RKO (cell line): Measurements from ENCODE around the gene RPS6KL1.

Experiments
- DNase-seq: peaks from one replicate; pipeline ENCODE4 v3.0.0-alpha.2; 2016; ENCODE audit warnings: low spot score

The RPS6KL1 gene, protein sequence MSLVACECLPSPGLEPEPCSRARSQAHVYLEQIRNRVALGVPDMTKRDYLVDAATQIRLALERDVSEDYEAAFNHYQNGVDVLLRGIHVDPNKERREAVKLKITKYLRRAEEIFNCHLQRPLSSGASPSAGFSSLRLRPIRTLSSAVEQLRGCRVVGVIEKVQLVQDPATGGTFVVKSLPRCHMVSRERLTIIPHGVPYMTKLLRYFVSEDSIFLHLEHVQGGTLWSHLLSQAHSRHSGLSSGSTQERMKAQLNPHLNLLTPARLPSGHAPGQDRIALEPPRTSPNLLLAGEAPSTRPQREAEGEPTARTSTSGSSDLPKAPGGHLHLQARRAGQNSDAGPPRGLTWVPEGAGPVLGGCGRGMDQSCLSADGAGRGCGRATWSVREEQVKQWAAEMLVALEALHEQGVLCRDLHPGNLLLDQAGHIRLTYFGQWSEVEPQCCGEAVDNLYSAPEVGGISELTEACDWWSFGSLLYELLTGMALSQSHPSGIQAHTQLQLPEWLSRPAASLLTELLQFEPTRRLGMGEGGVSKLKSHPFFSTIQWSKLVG

DNA sequence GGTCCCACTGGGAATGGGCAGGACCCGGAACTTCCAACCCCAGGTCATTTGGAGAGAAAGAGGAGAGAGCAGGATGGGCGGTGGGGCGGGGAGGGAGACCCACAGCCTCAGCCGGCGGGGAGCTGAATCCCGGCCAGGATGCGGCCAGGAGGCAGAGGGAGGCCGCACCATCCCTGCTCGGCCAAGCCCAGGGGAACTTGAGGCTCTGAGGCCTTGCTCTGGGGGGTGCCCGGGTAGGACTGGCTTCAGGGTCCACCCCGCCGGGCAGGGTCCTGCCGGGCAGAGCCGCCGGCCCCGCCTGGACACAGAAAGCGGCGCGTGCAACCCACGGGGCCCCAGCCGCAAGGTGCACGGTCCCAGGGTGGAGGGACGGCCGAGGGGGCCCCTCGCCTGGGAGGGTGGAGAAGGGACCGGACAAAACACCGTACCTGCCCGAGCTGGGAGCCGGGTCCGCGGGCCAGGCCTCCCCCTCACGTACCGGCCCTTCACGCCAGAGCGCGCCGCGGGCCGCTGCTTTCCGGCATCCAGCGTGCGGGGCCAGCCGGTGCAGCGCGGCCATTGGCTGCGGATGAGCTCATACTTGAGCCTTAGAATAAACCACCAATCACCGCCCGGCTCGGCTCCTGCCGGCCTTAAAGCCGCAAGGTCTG lies at the start of gene RPS6KL1:
TSS of gene RPS6KL1 (minus strand) at position 509 of the 650 bp plus-strand sequence. CDS start 1,719 bp downstream, outside the sequence.
- DNase-seq, result peak; percentile 91

DNA sequence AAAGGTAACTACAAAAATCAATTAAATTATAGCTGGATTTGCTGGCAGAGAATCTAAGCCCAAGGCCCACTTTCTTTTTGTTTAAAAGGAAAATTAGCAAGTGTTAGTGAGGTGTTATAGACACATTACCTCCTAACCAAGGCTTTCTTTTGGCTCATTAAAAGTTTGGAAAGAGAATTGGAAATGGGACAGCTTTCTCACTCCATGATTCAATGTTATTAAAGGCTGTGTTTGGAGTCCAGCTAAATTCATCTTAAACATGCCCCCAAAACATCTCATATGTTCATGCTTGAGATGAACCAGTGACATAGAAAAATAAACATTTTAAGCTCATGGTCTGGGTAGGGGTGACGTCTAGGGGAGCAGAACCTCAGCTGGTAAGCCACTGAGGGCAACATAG lies 45.8 kb upstream of the RPS6KL1 start:
- DNase-seq, result no peak

DNA sequence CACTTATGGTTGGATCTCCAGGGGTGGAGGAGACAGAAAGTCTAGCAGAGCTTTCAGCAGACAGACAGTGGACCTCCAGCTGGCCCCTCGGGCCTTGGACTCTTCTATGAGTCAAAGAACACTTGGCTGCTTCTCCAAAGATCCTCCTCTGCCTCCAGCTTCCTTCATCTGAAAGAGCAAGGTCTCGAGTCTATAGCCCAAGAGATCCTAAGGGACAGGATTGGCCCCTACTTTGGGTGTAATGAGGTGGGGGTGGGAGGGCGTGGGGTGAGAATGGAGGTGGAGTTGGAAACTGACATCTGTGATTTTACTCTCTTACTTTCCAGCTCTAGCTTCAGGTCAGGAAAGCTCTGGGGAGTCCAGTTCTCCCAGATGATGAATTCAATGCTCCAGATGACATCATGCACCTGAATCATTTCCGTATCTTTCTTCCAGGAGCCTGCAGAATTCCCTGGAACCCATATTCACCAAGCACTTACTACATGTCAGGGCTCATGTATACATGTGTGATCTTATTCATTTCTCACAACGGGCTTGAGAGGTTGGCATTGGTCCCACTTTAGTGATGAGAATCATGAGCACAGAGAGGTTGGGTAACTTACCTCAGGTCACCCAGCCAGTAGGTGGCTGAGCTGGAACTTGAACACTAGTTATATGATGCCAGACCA lies 42.6 kb upstream of the RPS6KL1 start:
- peak; percentile 60 for DNase-seq

DNA sequence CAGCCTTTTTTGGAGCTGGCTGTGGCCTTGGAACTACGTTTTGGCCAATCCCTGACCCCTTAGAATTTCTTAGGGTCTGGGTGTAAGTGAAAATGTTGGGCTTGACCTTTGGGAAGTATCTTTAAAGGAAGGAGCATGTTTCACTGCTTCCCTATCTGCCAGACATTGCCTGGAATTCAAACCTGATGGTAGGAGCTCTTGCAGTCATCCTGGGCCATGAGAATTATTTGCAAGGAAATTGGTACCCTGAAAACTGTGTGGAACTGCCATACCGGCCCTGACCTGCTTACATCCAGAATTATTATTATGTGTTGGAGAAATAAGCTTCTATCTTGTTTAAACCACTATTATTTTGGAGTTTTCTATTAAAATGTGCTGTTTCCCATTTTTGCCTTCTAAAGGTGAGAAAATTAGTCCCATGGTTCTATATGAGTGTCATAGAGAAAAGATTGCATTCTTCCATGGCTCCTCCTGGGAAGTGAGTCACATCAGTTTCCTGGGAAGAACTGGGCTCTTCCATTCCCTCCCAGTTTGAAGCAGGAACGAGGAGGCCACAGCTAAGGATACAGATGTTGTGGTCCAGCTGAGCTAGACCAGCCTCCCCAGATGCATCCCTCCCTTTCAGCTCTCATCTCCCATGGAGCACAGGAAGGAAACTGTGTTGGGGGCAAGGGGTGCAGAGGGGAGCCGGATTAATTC lies 41.9 kb upstream of the RPS6KL1 start:
- DNase-seq, result peak; percentile 34

DNA sequence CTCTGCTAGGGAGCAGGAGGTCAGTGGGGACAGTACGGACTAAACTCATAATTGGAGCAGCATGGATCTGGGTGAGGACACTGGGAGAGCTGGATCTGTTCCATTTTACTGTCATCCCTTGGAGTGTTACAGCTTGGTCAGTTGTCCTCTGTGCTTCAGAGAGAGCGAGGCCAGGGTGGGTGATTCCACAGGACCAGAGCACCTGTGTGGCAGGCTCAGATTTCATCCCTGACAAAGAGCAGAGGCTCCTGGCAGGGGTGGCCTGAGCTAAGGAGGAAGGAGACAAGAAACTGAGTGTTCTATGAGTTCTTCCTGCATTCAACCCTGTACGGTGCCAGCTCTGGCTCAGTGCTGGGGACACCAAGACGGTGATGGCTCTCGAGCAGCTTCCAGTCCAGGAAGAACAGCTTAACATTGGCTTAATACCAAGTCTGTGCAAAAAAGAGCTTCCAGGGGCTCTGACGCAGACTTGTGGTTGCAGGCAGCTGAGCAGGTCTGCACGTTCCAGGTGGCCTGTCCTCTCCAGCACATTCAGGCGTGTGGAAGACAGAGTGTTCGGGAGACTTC lies 40.7 kb upstream of the RPS6KL1 start:
- no peak for DNase-seq

DNA sequence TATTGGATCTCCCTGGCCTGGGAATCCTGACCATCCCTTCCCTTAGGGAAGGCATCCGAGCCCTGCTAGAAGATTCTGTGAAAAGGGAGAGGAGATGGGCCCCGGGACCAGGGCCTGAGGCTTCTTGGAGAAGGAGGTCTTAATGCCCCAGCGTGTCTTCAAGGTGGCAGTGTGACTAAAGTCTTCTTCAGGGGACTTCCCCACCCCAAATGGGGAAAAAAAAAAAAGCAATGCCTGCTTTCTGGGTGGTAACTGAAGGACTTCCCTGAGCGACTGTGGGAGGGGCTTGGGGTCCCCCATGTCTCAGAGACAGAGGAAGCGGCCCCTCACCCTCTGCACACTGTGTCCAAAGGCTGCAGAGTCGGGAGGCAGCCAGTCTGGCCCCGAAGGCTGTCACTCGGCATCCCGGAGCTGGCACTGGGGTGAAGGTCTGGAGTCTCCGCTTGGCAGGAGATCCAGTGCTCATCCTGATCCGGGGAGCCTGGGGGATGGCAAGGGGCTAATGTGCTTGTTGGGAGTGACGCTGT lies 40.2 kb upstream of the RPS6KL1 start:
- DNase-seq, result no peak

DNA sequence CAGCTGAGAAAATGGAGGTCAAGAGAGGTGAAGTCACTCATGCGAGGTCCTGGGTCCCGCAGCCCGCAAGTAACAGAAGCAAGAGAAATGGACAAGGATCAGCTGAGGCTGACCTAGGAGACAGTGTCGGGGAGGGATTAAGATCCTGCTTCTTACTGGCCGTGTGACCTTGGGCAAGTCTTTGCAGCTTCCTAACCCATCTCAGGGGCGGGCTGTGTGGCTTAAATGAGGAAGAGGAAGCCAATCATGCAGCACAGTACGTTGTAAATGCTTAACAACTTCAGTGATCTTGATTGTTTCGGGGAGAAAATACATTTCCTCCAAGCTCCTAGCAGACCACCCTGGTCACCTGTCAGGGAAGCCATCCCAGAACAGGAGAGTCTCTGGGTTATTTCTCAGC lies 39.4 kb upstream of the RPS6KL1 start:
- no peak for DNase-seq

DNA sequence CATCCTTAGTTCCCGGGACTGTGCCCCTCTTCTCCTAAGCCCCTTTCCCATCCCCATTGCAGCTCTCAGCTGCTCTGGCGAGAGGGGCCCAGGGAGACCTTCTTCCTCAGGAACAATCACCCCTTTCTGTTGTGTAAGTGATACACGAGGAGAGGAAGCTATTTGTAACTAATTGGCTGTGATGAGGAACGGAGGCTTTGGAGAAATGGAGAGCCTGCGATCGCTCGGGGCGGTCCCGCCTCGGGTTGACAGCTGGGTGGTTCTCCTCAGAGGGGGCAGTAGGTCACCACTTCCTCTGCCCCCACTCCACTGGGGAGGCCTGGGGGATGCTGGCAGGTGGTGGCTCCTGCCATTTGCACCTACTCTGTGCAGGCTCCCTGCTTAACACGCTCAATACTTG lies 39.0 kb upstream of the RPS6KL1 start:
- DNase-seq, result no peak

DNA sequence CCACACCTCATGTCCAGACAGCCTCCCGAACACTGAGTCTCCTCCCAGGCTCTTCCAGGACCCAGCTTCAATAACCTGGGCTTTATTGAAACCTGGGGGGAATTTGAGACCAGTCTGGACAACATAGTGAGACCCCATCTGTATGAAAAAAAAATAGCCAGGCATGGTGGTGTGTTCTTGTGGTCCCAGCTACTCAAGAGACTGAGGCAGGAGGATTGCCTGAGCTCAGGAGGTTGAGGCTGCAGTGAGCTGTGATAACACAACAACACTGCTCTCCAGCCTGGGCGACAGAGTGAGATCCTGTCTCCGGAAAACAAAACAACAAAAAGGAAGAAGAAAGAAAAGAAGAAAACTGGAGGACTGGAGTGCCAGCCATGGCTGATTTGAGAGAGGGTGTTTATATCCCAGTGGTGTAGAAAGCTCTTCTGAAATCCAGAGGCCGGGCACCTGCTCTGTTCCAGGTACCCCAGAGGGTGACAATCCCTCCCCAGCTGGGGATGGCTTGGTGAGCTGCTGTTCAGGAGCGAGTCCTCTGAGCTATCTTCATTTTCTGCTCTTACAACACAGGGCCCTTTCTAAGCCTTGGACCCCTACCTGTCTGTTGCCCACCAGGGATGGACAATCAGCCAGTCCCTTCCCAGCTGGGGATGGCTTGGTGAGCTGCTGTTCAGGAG lies 38.3 kb upstream of the RPS6KL1 start:
- no peak for DNase-seq

DNA sequence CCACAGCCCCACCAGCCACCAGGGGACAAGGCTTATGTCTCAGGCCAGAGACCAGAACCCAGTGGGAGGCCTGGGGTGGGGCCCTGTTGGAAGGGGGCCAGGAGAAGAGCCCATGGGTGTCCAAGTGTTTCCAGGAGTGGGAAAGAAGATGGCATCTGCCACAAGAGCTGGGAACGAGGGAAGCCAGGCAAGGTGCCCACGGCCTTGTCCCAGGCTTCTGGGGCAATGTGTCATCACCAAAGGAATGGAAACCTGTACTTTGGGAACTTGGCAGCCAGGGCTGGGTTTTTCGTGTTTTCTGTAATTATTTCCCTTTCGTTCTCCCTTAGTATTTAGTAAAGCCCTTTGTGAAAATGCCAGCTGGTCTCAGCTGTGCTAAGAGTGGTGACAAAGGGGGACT lies 37.7 kb upstream of the RPS6KL1 start:
- DNase-seq, result no peak

DNA sequence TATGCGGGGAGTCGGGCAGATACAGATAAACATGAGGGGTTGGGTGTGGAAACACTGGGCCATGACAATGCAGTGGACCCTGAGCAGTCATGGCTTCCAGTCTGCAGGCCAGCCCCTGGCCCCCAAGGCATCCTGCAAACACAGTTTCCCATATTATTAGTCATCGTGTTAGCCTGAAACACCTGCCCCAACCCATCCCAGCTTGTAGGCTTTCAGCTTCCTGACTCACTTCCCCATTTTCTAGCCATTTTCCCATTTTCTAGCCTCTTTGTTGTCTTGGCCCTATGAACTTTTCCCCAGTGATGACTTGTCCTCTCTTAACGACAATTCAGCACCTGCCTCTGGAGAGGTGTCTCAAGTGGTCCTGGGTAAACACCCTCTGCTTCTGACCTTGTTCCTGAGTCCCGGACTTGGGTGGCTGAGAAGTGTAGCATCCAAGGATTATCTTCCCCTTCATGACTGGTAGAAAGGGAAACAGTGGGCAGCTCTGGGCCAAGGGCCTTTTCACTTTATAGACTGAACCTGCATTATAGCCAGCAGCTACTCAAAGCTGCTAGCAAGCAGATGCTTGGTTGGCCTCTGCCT lies 36.6 kb upstream of the RPS6KL1 start:
- DNase-seq, result no peak

DNA sequence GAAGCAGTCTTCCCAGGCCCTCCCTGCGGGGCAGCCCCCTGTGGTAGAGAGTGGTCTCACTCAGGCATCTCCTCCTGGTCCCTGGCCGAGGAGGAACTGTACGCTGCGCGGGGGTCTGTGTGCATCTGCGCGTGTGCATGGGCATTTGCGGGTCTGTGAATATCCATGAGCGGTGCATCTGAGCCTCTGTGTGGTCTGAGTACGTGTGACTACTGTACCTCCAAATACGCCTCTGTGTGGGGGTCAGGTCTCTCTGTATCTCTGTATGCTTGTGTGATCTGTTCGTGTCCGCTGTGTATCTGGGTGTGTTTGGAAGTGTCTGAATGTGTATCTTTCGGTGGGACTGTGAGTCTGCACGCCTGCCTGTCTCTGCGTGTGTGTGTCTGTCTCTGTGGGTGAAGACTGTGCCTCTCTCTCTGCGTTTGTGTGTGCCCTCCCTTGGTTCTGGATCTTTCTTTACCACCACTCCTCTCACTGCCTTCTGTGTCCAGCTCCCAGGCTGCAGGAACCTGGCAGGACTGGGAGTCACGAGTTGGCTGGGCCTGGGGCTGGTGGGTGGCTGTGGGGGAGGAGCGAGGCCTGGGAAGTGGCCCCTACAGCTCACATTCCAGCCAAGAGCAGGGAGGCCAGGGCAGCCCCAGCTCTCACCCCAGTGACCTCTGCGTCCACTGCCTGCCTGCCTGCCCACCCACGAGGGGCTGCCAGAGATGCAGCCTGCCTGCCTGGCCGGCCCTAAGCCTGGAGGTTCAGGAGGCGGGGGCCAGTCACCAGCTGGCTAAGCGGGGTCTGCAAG lies 33.4 kb upstream of the RPS6KL1 start:
- no peak for DNase-seq

DNA sequence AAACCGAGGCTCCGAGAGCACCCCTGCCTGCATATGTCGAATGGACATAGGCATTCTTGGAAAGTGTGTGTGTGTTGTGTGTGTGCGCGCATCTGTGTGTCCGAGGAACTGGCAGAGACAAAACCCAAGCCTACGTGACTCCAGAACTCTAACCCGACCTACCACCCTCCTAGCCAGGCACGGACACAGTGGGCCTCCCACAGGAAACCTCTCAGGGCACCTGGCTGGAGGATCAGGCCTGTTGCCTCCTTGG lies 32.9 kb upstream of the RPS6KL1 start:
- DNase-seq, result no peak

DNA sequence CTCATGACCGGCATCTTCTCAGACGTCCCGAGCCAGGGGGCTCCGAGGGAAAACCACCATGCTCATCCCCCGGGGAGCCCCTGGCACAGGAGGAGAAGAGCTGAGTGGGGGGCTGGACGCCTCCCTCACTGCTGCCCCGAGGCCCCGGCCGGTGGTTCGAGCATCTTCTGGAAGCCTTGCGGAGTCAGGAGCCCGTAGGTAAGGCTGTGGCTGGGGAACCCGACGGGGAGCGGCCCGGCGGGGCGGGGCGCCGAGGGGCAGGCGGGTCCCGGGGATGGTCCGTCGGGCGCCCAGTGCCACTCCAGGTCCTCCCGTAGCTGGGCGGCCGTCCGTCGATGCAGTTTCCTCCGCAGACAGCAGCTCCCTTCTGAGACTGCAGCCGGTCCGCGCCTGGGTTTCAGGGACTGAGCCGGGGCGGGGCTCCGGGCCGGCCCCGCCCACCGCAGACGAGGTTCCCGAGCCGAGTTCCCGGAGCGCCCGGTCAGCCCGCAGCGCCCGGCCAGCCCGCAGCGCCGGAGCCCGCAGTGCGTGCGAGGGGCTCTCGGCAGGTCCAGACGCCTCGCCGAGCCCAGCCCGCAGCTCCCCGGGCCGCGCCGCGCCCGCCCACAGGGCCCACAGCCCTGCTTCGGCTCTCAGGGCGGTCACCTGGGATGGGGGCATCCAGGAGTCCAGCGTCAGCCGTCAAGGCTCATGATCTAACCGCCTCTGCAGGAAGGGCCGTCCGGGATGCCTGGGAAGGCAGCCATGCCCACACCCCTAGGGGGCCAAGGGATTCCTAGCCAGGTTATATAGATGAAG lies 32.4 kb upstream of the RPS6KL1 start, which contains the start of gene PGF:
TSS of gene PGF (minus strand) at position 369 of the 798 bp plus-strand sequence. CDS start at position 14, 355 bp downstream.
- peak; percentile 71 for DNase-seq

DNA sequence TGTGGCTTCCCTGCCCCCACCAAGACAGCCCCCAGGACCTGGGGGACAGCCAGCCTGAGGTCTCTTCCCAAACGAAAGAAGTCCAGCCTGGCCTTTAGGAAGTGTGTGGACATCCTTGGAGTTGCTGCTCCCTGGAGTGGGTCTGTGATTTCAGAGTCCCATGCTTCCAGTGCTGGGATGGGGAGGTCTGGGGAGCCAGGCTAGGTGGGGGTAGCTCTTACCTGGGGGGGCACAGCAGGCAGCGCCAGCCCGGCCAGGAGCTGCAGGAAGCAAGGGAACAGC lies 31.8 kb upstream of the RPS6KL1 start:
- DNase-seq, result no peak

DNA sequence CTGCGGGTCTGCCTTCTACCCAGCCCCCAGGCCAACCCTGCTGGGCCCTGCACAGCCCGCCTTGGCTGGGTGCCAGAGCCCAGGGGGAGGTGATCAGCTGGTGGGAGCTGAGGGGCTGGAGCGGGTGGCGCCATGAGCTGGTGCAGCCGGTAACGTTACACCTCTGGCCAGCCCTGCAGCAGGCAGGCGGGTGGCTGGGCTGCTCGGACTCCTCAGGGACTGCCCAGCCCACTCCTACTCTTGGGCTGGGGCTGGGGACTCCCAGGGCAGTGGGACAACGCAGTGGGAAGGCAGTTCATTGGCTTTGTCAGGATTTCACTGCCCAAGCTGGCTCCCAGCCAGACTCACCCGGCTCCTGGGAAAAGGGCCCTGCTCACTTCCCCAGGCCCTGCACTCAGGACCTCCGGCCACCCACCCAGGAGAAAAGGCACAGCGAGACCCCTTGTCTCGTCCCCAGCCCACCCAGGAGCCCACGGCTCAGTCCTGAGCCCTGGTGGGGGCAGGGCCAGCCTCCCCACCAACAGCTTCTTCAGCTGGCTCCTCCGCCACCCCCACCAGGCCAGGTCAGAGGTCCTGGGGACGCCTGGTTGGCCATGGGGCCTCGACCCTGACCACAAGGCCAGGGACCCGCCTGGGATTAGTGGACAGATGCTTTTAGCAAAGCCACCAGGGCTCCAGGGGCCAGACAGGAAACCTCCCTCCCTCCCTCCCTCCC lies 31.3 kb upstream of the RPS6KL1 start:
- DNase-seq, result no peak

DNA sequence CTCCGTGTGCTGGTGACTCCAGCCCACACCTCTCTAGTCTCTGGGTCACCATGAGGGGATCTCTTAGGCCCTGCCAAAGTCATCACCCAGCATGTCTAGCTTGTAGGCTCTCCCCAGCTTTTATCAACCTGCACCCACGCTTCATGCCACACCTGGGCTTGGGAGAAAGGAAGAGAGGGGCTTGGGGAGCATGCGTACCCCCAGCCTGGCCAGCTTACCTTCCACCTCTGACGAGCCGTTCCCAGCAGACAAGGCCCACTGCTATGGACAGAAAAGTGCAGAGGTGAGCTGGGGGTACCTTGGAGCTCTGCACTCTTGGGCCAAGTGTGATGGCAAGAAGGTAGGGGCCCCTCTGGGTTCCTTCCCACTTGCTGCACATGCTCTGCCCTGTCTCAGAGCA lies 30.6 kb upstream of the RPS6KL1 start:
- no peak for DNase-seq

DNA sequence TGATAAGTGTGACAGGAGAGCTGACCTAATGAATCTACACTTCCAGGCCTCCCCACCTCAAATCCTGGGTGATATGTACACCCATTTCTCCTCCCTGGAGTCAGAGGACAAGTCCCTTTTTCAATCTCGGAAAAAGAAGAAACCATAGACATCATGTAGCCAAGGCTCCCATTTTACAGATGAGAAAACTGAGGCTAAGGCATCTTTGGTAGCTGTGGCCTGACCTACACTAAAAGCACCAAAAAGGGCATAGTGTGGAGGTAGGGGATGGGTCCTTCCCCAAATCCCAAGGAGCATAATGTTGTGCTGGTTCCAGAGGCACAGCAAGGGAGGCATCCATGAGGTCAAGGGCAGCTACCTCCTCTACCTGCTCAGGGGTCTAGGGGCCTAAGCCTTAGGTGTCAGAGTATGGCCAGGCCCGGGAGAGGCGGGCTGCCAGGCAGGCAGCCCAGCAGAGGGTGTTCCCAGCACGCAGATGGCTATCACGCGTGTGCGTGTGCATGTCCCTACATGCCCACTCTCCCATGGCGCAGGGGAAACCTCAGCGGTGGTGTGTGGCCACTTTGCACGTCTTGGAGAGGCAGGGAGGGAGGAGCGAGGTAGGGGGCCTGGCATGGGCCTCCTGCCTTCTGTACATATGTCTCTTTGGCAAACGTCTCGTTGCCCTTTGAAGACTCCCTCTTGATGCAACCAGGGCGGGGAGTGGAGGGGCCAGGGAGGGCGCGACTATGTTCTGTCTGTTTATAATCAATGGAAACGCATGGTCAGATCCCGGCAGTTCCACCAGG lies 29.8 kb upstream of the RPS6KL1 start:
- DNase-seq, result no peak
